Measurements from ENCODE around the gene SGCD. TPM values are rescaled to one million over a fixed set of nuclear protein-coding genes. Genes with fewer than 3 reads are reported as not detected.

SGCD gene
- total RNA-seq, 4 donors from 2014 or later: 16.7 to 38.6 (median 27.7) TPM

DNA sequence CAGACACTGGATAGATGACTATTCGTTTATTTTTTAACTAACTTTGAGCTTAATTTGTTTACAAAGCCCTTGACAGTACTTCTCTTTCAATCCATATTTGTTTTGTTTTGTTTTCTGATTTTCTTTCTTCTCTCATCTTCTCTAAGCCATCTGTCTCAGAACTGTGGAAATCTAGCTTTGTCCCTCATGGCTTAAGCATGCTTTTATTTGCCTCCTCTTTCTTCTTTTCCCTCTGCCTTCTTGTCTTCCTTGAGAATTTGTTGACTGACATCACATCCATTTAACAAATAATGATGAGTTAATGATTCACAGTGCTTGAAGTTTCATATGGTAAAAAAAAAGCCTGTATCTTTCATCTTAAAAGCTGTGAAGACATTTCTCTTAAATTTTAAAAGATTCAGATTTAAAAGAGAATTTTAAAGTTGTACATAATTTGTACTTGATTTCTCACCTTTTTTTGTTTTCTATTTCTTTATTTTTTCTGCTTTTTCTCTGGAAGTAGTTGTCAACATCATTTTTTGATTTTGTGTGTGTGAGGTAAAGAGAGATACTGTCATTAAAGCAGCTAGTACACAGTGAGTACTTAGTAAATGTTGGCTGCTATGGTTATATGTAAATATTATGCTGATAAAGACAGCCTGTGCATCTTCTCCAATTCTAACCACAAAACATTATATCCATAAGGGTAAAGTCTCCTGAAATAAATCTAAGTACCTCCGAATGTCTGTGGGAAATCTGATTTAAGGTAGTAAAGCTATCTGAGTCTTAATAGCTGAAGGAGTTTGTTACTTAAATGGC is 13.9 kb upstream of the SGCD start:
- H3K4me1 ChIP-seq: peaks cover 0 to 5% (median 0%) of the 10 kb centered on the region in 4 donors
- no peaks in the 10 kb centered on the region for H3K27me3 ChIP-seq
- no peak for DNase-seq (ENCODE audit: extremely low spot score)
- TF ChIP-seq EP300 (IDR thresholded peaks at IDR 0.05) (no peak), POLR2A (IDR thresholded peaks at IDR 0.05; ENCODE audit: low read depth) (no peak), POLR2AphosphoS5 (IDR thresholded peaks at IDR 0.05) (no peak), CTCF (IDR thresholded peaks at IDR 0.05) (no peak)
- 67% methylated on average over 2 of the region's 2 CpGs for WGBS
- intact Hi-C loops (cut with DNase I): no loop called here
- H3K9me3 ChIP-seq: no peaks in the 10 kb centered on the region
- no peak overlapping the region for H3K4me3 ChIP-seq
- H3K27ac ChIP-seq (replicated peaks in 1 of 4): no peak overlapping the region
- no peaks in the 10 kb centered on the region for H3K36me3 ChIP-seq

DNA sequence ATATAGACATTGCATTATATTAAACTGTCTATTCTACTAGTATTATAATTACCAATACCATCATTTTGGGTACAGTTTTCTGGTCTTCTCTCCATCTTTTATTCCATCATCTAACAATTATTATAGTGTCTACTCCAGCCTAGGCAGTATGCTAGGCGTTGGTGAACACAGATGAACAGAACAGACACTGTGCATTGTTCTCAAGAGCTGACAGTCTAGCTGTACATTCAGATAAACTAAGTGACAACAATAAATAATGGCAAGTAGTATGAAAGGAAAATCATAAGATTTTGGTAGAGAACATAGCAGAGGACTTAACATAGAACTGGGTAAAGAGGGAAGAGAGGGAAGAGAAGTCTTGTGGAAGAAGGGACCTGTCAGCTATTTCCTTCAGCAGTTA is 12.5 kb upstream of the SGCD start:
- WGBS: 81% methylated on average over 1 of the region's 1 CpG
- Histone ChIP-seq H3K9me3 (no peaks in the 10 kb centered on the region), H3K4me1 (peaks cover 0 to 5% (median 0%) of the 10 kb centered on the region in 4 donors), H3K27me3 (no peaks in the 10 kb centered on the region), H3K36me3 (no peaks in the 10 kb centered on the region), H3K27ac (replicated peaks in 1 of 4) (no peak overlapping the region), H3K4me3 (no peak overlapping the region)
- intact Hi-C loops (cut with DNase I): no loop called here
- DNase-seq (ENCODE audit: extremely low spot score): no peak
- TF ChIP-seq EP300 (IDR thresholded peaks at IDR 0.05) (no peak), CTCF (IDR thresholded peaks at IDR 0.05) (no peak), POLR2A (IDR thresholded peaks at IDR 0.05; ENCODE audit: low read depth) (no peak), POLR2AphosphoS5 (IDR thresholded peaks at IDR 0.05) (no peak)

GRCh38 chr5:156322666-156323065 is 4.3 kb upstream of the SGCD start:
- Histone ChIP-seq H3K27ac (replicated peaks in 1 of 4) (no peak overlapping the region), H3K27me3 (no peaks in the 10 kb centered on the region), H3K36me3 (no peaks in the 10 kb centered on the region), H3K4me3 (no peak overlapping the region), H3K9me3 (no peaks in the 10 kb centered on the region), H3K4me1 (peaks cover 0 to 22% (median 20%) of the 10 kb centered on the region in 4 donors)
- no peak for DNase-seq (ENCODE audit: extremely low spot score)
- intact Hi-C loops (cut with DNase I): loop anchor here (10.0 kb wide), 1 partner anchor 152 kb away; no protein-coding TSS in a partner anchor
- TF ChIP-seq EP300 (IDR thresholded peaks at IDR 0.05) (no peak), POLR2A (IDR thresholded peaks at IDR 0.05; ENCODE audit: low read depth) (no peak), CTCF (IDR thresholded peaks at IDR 0.05) (no peak), POLR2AphosphoS5 (IDR thresholded peaks at IDR 0.05) (no peak)

- peaks cover 0 to 39% (median 31%) of the 10 kb centered on the region in 4 donors for H3K4me1 ChIP-seq
- intact Hi-C loops (cut with DNase I): loop anchor here (5.0 to 10.0 kb wide), 2 partner anchors 148 to 255 kb away; no protein-coding TSS in a partner anchor
- TF ChIP-seq POLR2AphosphoS5 (IDR thresholded peaks at IDR 0.05) (no peak), CTCF (IDR thresholded peaks at IDR 0.05) (no peak), POLR2A (IDR thresholded peaks at IDR 0.05; ENCODE audit: low read depth) (no peak), EP300 (IDR thresholded peaks at IDR 0.05) (no peak)
These were observed 332 bp downstream of the SGCD start for GRCh38 chr5:156327296-156327695.

More at GRCh38 chr5:156327296-156327695, 332 bp downstream of the SGCD start:
- H3K4me3 ChIP-seq: peak overlapping the region; percentile 55 to 62 (median 58)
- WGBS: 24% methylated on average over 6 of the region's 6 CpGs
- H3K9me3 ChIP-seq: no peaks in the 10 kb centered on the region
- no peaks in the 10 kb centered on the region for H3K27me3 ChIP-seq
- H3K27ac ChIP-seq (replicated peaks in 1 of 4): peak overlapping the region; percentile 75 to 87 (median 80)
- no peaks in the 10 kb centered on the region for H3K36me3 ChIP-seq
- DNase-seq (ENCODE audit: extremely low spot score): no peak
